RPMI7951 (cell line): ENCODE results near the gene ETFB. TPM values are rescaled to one million over a fixed set of nuclear protein-coding genes. Genes with fewer than 3 reads are reported as not detected.
A peak's percentile ranks its signal among the peaks of the same experiment; 100 is the strongest.
"Not testable (repeated sequence)": the region's sequence is repeated elsewhere in the genome, so short reads cannot be mapped to it uniquely, and the experiment has no call there.

ENCODE experiments used
- DNase-seq: peaks from one replicate; pipeline ENCODE4 v3.0.0-alpha.2; 2012; ENCODE audit warnings: low read depth
- total RNA-seq: library from RNA; depleted of rRNA; stranded (reverse); fragments of >200 nt; shearing (Covaris generic); gene quantifications from 2 replicates; pipeline ENCODE4 v1.2.3, GENCODE V29; 2014; rRNA removed

The ETFB gene
- total RNA-seq: 158 and 206 TPM in 2 replicates

GRCh38 chr19:51365965-51366388, at the start of gene ETFB:
Gene ETFB, minus strand, starts transcription at chr19:51366388. Its CDS starts 62 bp downstream, at chr19:51366326.
- DNase-seq: no peak

GRCh38 chr19:51415187-51415586, 49.0 kb upstream of the ETFB start:
- no peak for DNase-seq

GRCh38 chr19:51410950-51411748, 45.0 kb upstream of the ETFB start:
- DNase-seq: no peak

GRCh38 chr19:51407511-51408131, 41.4 kb upstream of the ETFB start:
- peak; percentile 59 for DNase-seq

DNA sequence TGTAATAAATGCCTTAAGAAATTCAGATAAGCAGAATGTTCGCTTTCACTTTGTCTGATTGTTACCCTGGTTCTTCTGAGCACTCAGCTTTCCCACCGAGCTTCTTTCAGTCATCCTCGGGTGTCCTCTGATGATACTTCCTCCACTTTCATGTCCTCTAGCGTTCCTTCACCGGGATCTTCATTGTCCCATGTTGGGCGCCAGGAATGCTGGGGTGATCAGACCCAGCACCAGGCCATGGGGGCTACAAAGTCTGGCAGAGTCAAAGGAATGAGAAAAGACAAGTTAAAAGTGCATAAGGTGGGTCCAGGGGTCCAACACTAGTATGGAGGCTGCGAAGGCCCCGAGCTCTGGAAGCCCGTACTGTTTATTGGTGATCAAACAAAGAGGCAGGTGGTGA, 35.9 kb upstream of the ETFB start:
- DNase-seq: no peak

DNA sequence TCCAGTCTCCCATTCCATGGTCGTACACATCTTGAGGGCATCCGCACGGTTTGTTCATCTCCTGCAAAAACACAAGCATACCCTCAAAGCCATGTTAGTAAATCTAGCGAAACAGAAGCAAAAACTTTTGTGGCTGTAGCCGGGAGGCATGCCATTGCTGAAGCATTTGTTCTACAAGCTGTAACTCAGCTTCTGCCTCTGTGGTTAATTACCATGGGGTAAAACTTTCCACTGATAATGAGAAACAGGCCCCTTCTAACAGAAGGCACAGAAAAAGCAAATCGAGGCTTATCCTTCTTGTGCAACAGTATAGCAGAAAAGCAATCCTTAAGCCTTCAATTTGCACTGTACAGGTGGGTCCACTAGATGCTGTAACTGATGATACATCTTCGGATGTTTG, 33.7 kb upstream of the ETFB start:
- peak; percentile 20 for DNase-seq

GRCh38 chr19:51399231-51399630, 33.0 kb upstream of the ETFB start:
- no peak for DNase-seq

DNA sequence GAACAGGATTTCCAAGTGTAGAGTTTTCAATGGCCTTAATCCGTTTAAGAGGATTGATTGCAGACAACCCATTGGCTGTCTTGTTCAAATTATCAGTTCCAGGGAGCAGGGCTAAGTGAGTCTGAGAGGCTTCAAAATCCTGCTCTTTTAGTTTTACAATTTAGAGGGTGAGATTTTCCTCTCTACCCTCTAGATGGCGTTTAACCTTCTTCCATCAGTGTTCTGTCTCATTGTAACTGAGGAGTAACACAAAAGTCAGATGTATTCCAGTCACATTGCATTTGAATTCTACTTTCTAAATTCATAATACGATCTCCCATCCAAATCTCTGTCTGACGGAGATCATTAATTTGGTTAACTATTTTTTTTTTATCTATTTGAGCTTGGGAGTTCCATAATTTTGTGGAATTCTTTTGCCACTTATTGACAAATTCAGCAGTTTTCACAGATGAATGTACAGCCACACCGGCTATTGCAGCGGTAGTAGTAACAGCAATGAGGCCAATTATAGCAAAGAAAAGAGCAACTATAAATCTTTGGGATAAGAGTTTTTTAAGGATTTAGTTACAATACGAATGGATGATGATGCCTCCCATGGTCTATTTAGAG, 32.0 kb upstream of the ETFB start:
- peak; percentile 42 for DNase-seq

DNA sequence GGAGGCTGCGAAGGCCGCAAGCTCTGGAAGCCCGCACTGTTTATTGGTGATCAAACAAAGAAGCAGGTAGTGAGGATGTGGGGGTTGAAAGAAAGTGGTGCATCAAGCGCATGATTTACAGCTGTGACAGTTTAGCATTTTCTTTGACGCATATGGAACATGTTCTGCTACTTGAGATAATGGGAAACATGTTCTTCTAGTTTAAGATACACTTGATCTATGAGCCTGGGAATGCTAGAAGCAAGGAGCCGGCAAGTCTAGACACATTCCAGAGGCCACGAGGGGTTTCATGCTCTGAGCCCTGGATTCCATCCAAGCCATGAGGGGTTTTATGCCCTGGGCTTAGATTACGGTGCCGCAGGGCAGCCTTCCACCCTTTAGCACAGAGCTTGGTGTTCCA, 31.3 kb upstream of the ETFB start:
- DNase-seq: not testable (repeated sequence)

DNA sequence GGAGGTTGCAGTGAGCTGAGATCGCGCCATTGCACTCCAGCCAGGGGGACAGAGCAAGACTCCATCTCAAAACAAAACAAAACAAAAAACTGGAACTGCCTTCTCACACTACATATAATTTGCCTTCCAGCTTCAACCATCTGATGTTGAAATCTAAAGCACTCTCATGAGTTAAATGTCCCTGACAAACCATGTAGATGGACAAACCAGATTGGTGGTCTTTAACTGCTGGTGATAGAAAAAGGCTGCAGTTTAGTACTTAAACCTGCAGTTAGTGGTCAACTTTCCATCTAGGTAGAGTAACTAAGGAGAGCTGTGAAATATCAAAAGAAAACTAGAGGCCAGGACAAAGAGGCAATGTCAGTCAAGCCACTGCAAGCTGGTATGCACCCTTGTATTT, 30.0 kb upstream of the ETFB start:
- no peak for DNase-seq

DNA sequence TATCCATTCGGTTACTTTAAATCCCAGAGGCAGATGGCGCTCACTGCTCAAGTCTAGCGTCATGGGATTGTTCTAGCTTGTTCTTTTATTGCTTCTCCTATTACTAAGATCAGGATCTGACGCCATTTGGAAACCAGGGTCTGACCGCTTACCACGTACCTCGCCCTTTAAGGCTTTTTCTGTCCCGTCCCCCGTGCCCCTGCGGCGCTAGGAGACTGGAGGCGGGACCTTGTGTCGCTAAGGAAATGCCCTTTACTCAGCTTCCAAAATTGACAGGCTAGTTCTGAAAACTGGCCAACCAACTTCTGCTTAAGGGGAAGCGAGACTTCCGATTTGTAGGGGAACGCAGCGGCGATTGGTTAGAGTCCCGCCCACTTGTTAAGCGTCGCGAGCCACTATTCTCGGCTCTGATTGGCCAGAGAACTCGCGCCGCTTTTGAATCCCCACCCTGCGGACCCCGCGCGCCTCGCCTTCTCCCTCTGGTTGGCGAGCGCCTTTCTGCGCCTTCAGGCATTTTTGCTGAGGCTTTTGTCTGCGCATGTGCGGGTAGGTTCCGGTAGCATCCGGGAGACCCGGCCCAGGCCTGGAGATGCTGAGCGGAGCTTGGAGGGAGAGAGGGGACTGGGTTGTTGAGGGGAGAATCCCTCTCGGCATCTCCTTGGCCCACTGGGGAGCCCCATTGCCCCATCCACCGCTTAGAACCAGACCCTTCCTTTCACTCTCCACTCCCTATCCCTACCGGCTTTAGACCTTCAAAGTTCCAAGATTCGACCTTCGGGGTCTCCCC, 28.1 kb upstream of the ETFB start:
- peak; percentile 100 for DNase-seq

- no peak for DNase-seq
Measured at GRCh38 chr19:51392701-51393100, 26.5 kb upstream of the ETFB start.

- no peak for DNase-seq
Measured at GRCh38 chr19:51391073-51391611, 25.0 kb upstream of the ETFB start.

DNA sequence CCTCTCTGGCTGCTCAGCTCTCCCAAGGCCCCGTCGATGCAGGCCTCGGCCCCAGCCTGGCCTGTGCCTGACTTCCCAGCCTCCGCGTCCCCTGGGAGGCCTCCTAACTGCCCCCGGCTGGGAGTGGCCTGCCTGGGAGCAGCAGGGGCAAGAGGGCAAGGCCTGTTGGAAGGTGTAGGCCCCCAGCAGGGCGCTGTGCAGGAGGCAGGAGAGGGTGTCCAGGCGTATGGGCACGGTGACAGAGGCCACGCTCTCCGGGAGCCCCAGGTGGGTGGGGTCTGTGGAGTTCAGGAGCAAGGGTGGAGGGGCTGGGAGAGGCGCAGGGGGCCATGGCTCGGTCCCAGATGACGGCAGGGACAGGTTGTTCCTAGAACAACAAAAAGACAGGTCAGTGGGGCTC, 23.0 kb upstream of the ETFB start:
- DNase-seq: no peak

DNA sequence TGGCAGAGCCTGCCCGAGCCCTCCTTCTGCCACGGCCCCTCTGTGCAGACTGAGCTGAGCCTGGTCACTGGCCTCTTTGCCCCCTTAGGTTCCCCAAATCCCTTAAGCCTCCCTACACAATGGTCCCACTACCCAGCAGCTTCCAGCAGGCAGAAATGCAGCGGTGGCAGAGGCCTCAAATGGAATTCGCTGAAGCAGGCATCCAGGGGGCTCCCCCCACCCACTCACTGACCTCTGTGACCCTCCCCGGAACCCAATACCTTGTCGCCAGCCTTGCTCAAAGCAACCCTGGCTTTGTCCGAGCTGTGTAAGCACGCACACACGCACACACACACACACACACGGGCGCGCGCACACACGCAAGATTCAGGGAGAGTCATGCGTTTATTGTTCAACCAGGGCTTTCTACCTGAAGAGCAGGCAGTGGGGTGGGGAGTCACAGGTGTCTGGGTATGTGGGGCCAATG, 21.8 kb upstream of the ETFB start, which contains the start of gene LIM2:
TSS of gene LIM2 (minus strand) at position 51 of the 466 bp plus-strand sequence. CDS start 531 bp downstream, outside the sequence.
- no peak for DNase-seq

DNA sequence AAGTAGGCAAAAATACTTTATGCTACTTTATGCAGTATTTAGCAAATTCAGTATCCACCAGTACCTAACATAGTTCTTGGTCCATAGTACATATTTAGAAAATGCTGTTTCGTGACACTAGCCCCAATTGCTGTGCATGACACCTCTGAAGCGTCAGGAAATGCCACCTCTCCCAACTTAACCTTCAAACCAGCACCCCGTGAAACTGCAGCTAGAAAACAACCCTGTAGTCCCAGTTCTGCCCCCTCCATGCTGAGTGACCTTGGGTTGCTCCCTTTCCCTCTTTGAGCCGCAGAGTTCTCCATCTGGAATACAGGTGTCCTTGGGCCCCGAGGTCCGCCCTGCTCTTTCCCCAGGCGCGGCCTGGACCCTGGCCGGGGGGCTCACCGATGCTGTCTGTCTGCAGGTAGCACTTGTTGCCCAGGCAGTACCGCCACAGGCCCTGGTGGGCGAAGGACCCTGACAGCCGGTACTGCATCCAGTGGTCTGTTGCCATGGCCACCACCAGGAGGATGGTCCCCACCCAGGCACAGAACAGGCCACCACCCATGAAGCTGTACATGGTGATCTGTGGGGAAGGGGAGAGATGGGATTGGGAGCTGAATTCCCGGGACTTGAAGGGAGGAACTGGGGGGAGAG, 20.8 kb upstream of the ETFB start:
- no peak for DNase-seq

DNA sequence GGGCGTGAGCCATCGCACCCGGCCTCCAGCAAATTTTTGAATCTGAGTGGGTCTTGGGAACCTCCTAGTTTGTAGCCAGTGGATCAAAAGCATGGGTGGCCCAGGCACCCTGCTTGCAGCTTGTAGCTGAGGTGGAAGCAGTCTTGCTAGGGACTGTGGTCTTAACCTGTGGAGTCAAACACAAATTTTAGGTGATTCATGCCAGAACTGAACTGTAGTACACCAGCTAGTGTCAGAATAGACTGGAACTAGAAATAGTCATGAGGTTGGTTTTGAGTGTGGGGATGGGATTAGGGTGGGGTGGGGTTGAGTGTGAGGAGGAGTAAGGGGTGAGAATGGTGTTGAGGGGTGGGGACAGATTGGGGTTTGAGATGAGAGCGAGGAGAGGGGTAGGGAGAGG, 15.8 kb upstream of the ETFB start:
- DNase-seq: no peak

DNA sequence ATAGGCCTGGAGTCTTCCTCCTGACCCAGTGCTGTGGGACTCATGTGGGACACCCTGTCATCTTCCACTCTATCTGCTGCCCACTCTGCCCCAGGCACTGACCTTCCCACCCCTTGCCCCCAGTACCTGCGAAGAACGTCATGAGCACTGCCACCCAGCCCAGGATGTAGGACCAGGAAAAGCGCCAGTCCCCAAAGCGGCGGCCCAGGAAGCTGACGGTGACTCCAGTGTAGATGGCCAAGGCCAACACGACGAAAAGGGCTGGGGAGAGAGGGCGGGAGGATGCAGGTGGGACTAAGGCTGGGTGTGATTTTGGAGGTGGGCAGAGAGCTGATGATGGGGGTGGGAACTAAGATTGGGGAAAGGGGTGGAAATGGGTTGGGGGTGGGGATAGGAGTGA, 14.2 kb upstream of the ETFB start:
- DNase-seq: no peak

- no peak for DNase-seq
Measured at GRCh38 chr19:51377422-51377821, 11.2 kb upstream of the ETFB start.

- no peak for DNase-seq
Measured at GRCh38 chr19:51375504-51376221, 9.5 kb upstream of the ETFB start.
